ENCODE data around the gene IRAK1.
"Not testable (repeated sequence)": the region's sequence is repeated elsewhere in the genome, so short reads cannot be mapped to it uniquely, and the experiment has no call there.

The IRAK1 gene

DNA sequence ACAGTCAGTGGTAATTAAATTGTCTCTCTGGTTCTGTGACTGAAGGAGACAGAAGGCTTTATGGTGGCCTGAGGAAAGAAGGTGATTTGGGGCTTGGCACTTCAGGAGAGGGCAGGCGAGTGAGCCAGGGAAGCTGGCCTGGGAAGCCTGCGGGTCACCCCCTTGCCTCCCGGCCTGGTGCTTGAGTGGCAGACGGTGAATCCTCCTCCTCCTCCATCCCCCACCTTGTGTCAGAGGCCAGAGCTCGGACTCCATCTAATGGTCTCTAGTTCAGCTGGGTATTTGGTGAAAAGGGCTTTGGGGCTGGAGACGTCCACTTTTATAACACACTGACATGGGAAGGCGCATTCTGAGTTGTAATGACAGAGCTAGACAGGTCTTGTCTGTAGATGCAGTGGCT lies 38.5 kb downstream of the IRAK1 start:
- DNase-seq, result no peak
- in situ Hi-C loops (cut with HindIII; ENCODE audit: low pct_ligation_motif_present, low pct_unique_long_range_greater_than_20kb, low sequenced_read_pairs), result no loop called here

DNA sequence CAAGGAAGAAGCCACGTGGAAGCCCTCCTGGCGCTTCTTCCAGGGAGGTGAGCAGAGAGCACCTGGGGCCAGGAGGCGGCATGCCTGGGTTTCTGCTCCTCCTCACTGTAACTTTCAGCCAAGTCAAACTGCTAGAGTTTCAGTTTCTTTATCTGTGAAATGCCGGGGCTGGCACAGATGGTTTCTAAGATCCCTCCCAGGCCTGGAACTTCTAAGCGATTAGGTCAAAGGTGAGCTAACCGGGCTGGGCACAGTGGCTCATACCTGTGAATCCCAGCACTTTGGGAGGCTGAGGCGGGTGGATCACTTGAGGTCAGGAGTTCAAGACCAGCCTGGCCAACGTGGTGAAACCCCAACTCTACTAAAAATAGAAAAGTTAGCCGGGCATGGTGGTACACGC lies 39.3 kb downstream of the IRAK1 start:
- in situ Hi-C loops (cut with HindIII; ENCODE audit: low pct_ligation_motif_present, low pct_unique_long_range_greater_than_20kb, low sequenced_read_pairs), result not testable (repeated sequence)

DNA sequence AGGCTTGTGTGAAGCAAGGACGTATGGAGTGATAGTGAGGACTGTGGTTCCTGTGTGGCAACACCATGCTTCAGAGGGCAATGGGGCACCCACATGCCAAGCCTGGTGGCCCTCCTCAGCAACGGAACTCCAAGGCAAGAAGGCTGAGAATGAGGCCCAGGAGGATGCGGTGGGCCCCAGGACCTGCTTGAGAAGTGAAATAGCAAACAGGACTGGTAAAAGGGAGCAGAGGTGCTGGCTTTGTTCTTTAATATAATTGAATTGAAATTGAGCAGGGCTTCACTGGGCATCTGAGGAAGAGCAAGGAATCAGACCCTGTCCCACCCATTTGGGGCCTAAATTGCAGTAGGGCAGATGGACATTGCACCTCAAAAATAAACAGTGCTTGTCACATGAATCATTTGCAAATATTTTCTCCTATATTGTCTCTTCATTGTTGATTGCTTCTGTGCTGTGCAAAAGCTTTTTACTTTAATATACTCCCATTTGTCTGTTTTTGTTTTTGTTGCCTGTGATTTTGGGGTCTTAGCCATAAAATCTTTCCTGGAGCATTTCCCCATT lies 44.9 kb downstream of the IRAK1 start:
- no peak for DNase-seq
- in situ Hi-C loops (cut with HindIII; ENCODE audit: low pct_ligation_motif_present, low pct_unique_long_range_greater_than_20kb, low sequenced_read_pairs), result no loop called here

More for the DNA sequence above, 39.3 kb downstream of the IRAK1 start:
- not testable (repeated sequence) for DNase-seq

DNA sequence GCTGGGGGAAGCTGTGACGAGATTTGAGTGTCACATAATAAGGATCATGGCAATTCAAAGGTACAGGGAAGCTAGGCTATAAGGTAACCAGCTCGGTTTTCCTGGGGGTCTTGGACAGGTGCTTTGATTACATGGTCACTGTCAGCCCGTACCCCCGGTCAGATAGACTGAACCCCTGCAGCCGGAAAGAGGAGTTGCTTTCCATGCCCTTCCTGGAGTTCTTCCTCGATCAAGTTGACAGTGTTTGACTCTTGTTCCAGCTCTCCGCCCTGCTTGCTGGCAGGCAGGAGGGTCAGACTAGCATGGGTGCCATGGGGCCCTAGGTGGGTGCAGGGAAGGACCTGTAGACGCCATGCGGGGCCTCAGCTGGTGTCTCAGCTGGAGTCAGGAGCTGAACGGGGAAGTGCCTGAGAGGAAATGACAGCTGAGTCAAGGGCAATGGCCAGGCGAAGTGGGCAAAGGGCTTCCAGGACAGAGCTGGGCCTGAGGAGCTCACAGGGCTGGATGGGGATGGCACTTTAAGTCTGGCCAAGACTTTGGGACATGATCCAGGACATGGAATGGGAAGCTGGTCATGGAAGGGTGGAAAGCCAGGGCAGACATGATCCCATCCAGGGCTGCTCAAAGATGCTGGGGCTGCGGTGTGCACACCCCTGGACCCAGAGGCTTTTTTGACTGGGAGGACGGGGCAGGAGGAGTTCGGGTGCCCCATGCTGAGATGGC lies 45.5 kb downstream of the IRAK1 start:
- DNase-seq, result no peak
- in situ Hi-C loops (cut with HindIII; ENCODE audit: low pct_ligation_motif_present, low pct_unique_long_range_greater_than_20kb, low sequenced_read_pairs), result no loop called here

DNA sequence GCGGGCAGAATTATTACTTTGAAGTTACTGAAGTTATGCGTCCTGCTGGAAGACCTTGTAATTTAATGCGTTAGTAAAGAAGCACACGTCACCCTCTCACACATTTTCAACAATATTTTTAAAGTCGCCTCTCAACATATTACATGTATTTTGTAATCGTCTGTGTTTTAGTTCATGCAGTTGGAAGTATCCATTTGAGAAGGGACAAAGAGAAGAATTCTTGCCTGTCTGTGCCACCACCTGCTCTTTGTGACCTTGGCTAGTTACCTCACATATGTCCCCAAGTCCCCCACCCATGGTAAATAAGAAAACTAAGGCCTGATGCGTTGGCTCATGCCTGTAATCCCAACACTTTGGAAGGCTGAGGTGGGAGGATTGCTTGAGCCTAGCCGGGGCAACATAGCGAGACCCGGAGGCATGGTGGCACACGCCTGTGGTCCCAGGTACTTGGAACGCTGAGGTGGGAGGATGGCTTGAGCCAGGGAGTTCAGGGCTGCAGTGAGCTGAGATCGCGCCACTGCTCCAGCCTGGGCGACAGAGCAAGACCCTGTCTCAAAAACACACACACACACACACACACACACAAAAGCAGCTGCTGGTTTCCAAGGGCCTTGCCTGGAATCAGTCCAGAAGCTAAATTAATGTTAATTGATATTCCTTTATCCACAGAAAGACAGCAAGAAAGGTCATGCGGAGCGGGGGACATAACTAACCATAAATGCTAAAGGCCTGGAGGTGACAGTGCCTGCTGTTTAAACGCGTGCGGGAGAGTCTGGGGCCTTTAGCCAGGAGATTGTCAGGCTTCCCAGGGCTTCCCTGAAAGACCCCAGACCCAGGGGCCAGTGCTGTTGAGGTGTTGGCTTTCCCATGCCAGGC lies 46.3 kb downstream of the IRAK1 start:
- in situ Hi-C loops (cut with HindIII; ENCODE audit: low pct_ligation_motif_present, low pct_unique_long_range_greater_than_20kb, low sequenced_read_pairs), result no loop called here
- peak; percentile 1 for DNase-seq

DNA sequence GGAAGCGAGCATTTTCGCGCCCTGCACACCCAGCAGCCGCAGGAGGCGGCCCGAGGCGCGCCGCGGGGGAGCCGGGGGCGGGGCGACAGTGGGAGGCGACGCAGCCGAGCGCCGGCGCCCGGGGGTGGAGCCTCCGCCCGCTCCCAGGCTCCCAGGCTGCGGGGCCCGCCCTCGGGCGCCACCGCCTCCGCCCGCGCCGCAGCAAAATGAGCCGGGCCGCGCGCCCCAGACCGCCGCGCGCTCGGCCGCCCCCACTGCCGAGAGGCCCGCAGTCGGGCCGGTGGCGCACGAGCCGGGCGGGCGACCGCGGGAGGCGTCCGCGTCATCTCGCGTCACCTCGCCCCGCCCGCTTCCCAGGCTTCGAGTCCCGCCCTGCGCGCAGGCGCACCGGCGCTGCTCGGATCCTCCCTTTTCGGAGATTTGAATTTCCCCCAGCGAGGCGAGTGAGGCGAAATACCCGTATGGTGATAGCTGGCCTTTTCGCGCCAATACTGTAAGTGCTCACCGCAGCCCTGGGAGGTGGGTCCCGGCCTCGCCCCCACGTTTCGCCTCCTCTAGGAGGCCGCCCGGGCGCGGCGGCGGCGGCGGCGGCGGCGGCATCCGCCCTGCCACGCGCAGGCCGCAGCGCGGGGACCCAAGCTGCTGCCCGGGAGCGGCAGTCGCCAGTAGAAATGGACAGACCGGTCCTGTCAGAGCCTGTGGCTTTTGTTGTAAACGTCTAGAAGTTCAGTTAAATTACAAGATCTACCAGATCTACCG lies 47.2 kb downstream of the IRAK1 start, which contains the start of gene TMEM187:
TSS of gene TMEM187 (plus strand) at position 387 of the 759 bp plus-strand sequence. CDS start 9,309 bp downstream, outside the sequence.
- in situ Hi-C loops (cut with HindIII; ENCODE audit: low pct_ligation_motif_present, low pct_unique_long_range_greater_than_20kb, low sequenced_read_pairs), result no loop called here
- DNase-seq, result peak; percentile 80

DNA sequence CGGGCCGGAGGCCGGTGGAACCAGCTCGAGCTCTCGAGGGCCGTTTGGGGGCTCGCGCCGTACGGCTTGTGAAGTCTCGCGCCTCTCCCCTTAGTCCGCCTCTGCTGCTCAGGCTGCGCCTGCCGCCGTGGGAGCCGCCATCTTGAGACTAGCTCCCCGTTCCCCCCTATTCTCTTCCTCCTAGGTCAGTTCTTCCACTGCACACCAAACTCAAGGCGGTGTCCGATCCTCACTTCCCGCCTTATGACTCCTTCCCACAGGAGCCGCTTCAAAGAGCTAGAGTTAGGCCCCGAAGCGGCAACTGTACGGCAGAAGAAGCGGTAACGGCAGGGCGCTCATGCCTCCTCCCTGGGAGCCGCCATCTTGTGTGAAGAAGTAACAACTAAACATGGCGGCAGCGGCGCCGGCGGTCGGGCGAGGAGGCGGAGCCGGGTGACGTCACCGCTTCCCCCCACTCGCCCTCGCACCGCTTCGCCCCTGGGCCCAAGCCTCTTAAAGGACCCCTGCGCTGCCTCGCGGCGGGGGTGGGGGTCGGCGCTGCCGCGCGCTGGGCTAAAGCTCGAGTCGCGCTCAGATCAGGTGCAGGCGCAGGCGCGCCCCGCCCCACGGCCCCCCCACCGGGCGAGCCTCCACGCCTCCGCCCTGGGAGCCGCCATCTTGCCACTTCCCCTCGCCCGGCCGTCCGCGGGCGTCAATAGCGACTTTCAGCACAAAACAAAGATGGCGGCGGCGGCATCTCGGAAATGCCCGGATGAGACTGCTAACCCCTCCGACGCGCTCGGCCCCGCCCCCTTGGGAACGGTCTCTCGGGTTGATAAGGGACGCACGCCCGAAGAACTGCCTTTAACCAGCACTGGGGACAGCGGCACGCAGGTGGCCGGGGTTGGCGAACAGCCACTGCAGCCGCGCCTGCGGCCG lies 48.0 kb downstream of the IRAK1 start, which contains the start of gene HCFC1:
TSS of gene HCFC1 (minus strand) at position 369 of the 918 bp plus-strand sequence. CDS start 978 bp downstream, outside the sequence.
- in situ Hi-C loops (cut with HindIII; ENCODE audit: low pct_ligation_motif_present, low pct_unique_long_range_greater_than_20kb, low sequenced_read_pairs), result no loop called here
- peak; percentile 76 for DNase-seq

DNA sequence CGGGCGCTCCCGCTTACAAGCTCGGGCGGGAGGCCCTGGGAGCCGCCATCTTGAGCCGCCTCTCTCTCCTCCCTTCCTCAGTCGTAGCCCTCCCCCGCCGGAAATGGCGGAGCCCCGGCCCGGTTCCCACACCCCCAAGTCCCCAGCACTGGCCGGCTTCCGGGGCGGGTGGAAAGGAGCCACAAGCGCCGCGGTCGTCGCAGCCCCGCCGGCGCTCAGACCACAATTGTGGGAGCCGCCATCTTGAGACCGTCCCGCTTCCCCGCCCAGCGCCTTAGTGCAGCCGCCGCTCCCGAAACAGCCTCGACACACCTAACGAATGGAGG lies 48.6 kb downstream of the IRAK1 start:
- DNase-seq, result peak; percentile 76
- in situ Hi-C loops (cut with HindIII; ENCODE audit: low pct_ligation_motif_present, low pct_unique_long_range_greater_than_20kb, low sequenced_read_pairs), result no loop called here

DNA sequence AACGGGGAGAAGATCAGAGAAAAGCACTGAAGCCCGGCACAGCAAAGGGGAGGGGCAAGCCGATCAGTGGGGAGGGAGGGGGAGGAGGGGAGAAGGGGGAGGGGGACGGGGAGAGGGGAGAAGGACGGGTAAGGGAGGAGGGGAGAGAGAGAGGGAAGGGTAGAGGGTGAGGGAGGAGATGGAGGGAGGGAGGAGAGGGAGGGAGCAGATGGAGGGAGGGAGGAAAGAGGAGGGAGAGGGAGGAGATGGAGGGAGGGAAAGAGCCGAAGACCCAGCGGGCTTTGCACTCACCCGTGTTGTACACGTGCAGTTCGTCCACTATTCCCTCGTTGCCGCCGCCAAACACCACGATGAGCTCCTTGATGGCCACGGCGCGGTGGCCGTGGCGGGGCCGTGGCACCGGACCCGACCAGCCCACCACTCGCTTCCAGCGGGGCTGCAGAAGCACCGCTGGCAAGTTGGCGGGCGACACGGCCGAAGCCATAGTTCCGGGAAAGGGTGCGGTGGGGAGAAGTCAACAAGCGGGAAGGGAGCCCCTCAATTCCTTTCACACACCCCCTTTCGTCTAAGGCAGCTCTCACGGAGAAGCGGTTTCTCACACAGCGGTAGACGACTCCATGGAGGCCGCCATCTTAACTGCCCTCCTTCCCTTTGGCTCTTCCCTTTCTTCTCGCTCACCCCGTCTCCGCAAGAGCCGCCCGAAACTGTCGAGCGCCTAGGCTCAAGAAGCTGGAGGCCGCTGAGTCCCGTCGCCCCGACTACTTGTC lies 49.2 kb downstream of the IRAK1 start:
- in situ Hi-C loops (cut with HindIII; ENCODE audit: low pct_ligation_motif_present, low pct_unique_long_range_greater_than_20kb, low sequenced_read_pairs), result no loop called here
- DNase-seq, result peak; percentile 31

DNA sequence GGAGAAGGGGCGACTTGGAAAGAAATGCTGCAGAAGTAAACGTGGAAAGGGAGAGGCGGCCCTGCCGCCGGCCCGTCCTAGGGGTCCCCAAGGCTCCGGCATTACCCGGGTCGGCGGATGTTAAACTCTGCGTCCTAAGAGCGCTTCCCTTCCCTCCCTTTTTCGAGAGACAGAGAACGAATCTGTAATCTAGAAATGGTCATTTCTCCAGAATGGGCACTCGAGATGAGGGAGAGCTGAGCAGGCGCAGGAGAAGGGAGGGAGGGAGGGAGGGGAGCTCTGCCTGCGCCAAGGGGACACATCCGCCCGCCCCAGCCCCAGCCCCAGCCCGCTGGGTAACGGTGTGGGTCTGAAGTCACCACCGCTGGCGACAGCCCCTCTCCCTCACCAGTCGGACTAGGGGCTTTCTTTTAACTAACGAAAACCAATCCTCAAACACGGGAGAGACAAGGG lies 49.8 kb downstream of the IRAK1 start:
- no peak for DNase-seq
- in situ Hi-C loops (cut with HindIII; ENCODE audit: low pct_ligation_motif_present, low pct_unique_long_range_greater_than_20kb, low sequenced_read_pairs), result no loop called here

DNA sequence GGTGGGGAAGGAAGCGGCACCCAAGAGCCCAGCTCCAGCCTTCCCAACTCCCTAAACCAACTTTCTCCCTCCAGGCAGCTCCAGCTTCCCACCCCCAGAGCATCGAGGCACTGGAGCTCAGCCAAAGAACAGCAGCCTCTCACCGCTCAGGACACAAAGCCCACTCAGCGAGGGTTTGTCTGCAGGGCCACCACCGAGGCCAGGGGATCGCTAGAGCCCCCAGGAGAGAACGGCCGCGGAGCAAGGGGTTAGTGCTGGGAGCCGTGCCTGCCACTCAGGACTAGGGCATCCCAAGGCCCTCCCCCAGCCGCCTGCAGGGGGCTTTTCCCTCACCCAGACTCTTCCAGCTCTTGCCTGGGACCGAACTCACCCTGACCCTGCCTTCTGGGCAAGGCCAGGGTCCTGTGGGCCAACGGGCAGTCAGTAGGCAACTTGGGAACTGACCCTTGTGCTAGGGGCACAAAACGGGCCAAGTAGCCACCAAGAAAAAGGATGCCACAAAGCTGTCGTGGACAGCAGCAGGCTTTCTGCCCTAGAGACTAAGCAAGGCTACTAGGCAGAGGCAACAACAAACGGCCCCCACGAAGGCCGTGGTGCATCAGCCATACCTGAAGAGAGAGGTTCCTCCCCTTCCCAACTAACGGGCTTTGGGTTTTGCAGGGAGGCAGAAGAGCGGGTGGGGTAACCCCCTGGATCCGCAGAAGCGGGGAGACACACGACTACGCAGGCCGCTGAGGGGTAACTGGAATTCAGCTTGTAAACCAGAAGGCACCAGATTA lies 50.4 kb downstream of the IRAK1 start:
- DNase-seq, result no peak
- in situ Hi-C loops (cut with HindIII; ENCODE audit: low pct_ligation_motif_present, low pct_unique_long_range_greater_than_20kb, low sequenced_read_pairs), result no loop called here

DNA sequence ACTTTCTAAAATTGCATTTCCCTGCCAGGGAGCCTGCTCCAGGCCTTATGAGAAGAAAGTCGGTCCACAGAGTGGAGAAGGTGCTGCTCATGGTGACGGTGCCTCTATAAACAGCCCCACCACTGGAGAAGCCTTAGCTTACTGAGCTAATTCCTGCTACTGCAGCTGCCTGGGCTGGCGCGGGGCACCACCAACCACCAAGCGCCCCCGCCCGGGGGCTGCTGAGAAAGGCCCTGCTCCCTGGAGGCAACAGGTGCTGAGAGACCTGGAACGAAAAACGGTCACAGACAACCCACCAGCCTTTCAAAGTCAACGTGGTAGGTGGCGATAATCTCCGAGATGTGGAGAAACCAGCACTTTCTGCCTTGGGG lies 51.0 kb downstream of the IRAK1 start:
- in situ Hi-C loops (cut with HindIII; ENCODE audit: low pct_ligation_motif_present, low pct_unique_long_range_greater_than_20kb, low sequenced_read_pairs), result no loop called here
- no peak for DNase-seq

DNA sequence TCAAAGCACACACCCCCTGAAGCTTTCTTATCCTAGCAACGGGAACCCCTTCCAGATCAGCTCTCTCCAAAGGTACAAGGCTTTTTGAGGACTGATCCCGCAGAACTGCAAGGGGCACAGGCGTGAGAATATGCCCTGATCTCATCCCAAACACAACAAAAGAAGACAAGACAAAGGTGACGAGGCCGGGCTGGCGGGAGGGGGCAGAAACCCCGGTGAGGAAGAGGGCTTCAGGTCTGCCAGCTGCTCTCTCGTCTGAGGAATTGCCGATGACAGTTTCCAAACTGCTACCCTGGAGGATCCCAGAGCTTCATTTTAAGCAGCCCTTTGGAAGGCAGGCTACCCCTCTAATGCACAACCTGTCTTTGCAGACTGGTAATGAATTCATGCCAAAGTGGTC lies 51.4 kb downstream of the IRAK1 start:
- DNase-seq, result no peak
- in situ Hi-C loops (cut with HindIII; ENCODE audit: low pct_ligation_motif_present, low pct_unique_long_range_greater_than_20kb, low sequenced_read_pairs), result no loop called here

DNA sequence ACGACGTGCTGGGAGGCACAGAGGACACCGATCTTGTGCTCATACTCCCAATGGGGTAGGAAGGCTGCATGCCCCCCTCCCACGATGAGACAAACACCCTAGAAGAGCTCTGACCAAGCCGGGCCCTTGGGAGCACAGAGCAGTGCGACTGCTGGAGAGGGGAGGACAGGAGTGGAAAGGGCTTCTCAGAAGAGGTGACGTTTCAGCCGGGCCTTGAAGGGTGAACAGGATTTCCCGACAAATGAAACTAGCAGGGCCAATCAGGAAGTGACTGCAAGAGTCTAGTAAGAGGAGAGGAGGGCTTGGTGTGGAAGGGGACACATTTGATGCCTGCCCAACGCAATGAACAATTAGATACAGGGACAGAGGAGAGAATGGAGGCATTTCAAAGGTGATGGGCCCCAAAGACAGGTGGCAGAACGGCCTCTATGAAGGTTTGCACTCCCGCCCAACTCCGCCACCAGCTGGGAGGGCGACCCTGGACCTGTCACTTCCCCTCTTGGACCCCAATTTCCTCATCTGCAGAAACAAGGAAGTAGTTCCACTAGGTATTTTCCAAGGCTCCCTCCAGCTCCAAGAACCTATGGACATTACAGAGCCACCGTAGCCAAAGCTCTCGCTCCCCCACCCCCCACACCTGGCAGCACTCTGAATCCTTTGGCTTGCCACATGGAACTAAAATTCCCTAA lies 52.0 kb downstream of the IRAK1 start:
- no peak for DNase-seq
- in situ Hi-C loops (cut with HindIII; ENCODE audit: low pct_ligation_motif_present, low pct_unique_long_range_greater_than_20kb, low sequenced_read_pairs), result no loop called here

DNA sequence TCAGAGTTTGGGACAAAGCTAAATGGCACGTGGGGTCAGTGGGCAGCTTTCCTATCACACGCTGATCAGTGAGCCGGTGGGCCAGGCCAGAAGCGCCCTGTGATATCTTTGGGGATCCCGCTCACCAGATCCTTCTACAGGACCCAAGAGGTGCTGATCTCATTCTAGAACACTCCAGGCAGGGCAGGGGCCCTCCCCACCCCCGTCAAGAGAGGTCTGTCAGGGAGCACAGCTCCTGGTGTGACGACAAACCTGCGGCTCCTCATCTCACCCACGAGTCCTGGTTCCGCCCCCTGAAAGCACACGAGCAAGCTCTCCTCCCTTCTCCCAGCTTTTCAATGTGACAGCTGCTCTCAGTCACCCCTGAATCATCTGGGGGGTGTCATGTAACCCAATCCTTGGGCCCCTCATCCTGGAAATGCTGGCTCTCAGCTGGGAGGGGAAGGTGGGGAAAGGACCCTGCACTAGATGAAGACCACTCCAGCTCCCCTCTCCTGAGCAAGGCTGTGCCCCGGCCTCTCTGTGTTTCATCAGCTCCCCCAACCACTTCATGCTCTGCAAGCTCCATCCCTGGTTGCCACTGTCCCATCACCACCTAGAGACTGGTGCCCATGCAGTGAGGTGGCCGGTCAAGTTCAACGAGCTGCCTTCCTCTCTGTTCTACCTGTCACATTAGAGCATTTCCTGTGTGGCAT lies 52.7 kb downstream of the IRAK1 start:
- in situ Hi-C loops (cut with HindIII; ENCODE audit: low pct_ligation_motif_present, low pct_unique_long_range_greater_than_20kb, low sequenced_read_pairs), result no loop called here
- DNase-seq, result no peak
